H4 (cell line): ENCODE results near the gene KCNJ3. TPM values are rescaled to one million over a fixed set of nuclear protein-coding genes. Genes with fewer than 3 reads are reported as not detected.
"Not testable (repeated sequence)": the region's sequence is repeated elsewhere in the genome, so short reads cannot be mapped to it uniquely, and the experiment has no call there.

Source experiments
- DNase-seq: peaks from one replicate; pipeline ENCODE4 v3.0.0-alpha.2; 2015; ENCODE audit warnings: low spot score
- total RNA-seq: library from RNA; depleted of rRNA; stranded (reverse); fragments of >200 nt; shearing (Covaris generic); gene quantifications from 2 replicates; pipeline ENCODE4 v1.2.3, GENCODE V29; 2014

The KCNJ3 gene
- total RNA-seq, 1 experiment from 2014 or later: 0.10 TPM

DNA sequence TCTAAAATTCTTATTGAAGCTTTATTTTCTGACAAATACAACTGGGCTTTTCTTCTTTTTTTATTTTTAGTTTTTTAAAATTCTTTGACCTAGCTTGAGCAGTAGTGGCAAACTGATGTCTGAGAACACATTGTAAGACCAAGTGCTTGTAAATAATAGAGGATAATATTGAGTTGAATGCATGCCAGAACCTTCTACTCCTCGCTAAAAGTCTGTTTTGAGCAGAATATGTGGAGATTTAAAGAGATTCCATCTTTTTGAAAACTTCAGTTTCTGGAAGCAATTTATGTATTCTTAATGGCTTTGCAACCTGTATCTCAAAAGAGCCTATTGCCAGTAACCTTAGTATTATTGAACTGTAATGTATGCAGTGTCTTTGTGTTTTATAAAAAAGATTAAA is 148.3 kb downstream of the KCNJ3 start:
- no peak for DNase-seq

DNA sequence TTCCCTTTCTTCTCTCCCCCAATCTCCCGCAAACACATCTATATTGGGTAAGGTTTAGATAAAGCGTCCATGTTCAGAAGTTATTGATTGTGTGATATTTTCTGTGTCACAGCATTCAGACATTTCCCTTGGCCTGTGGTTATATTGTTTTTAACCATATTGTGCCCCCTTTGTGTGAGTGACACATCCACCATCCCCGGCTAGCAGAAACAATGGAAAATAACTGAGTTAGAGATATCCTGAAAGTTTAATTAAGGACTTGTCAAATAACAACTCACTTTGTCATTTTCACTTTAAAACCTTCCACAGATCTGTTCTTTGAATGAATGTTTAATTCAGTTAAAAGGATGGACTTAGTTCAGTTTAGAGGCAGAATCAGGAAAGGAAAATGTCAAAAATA is 151.0 kb downstream of the KCNJ3 start:
- DNase-seq: no peak

DNA sequence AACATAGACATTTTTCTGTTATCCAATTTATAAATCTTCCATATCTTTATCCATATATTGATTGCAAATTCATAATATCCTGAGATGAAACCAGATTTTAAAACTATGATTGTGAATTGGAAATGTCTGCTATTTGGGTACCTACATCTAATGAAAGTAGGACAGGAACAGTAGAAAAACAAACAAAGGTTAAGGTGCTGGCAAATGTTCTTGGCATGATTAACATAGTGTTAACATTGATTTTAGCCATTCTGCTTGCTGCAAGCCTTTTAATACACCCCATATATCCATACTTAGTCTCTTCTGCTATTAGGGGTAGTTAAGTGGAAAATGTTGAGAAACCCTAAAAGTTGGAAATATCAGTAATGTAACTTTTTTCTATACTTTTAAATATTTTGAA is 152.0 kb downstream of the KCNJ3 start:
- no peak for DNase-seq

DNA sequence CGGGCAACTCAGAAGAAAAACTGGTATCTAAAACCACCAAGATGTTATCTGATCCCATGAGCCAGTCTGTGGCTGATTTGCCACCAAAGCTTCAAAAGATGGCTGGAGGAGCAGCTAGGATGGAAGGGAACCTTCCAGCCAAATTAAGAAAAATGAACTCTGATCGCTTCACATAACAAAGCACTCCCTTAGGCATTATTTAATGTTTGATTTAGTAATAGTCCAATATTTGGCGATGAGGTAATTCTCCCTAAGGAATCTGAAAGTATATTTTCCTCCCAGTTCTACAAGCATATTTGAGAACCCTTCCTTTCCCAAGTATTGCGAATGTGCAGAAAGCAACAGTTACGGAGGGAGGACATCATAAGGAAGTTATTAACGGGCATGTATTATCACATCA is 156.6 kb downstream of the KCNJ3 start:
- peak; percentile 10 for DNase-seq

DNA sequence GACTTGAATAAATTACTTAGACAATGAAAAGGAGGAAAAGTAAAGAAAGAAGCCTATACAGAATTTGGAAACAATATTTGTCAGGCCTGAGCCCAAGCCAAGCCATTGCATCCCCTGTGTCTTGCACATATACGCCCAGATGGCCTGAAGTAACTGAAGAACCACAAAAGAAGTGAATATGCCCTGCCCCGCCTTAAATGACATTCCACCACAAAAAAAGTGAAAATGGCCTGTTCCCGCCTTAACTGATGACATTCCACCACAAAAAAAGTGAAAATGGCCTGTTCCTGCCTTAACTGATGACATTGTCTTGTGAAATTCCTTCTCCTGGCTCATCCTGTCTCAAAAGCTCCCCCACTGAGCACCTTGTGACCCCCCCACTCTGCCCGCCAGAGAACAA is 168.7 kb downstream of the KCNJ3 start:
- not testable (repeated sequence) for DNase-seq

DNA sequence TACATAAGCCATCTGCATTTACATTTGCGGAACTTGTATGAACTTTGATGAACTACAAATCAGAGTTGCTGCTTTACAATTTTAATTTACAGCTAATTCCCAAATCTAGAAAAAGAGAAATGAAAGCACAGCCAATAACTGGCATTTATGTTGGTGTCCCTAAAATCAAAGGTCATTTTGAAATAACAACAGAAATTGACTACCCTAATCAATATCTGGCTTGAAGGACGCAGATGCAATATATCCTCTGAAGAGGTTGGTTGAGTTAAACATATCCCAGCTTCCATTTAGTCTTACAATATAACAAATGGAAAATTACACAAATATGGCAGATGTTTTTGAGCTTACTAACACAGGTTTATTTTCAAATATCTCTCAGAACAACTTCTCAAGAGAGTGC is 177.5 kb downstream of the KCNJ3 start:
- DNase-seq: no peak

DNA sequence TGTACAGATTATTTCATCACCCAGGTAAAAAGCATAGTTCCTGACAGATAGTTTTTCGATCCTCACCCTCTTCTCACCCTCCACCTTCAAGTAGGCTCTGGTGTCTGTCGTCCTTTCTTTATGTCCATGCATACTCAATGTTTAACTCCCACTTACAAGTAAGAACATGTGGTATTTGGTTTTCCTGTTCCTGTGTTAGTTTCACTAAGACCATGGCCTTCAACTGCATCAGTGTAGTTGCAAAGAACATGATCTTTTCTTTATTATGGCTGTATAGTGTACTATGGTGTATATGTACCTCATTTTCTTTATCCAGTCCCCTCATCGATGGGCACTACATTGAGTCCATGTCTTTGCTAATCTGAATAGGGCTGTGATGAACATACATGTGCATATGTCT is 184.2 kb downstream of the KCNJ3 start:
- DNase-seq: no peak

DNA sequence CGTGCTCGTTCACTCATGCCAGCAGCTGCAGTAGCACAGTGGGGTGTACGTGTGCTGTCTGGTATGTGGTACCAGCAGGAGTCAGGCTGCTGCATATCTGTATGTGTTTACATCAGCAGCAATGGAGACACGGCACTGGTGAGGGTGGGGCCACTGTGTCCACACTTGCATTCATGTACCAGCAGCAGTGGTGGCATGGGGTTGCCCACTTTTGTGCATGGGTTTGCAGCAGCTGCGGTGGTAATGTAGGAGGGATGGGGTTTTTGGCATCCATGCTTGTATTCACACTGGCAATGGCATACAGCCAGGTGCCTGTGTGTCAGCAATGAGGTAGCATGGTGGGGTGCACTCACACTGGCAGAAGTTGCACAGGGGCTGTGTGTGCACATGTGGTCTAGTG is 187.8 kb downstream of the KCNJ3 start:
- DNase-seq: no peak

DNA sequence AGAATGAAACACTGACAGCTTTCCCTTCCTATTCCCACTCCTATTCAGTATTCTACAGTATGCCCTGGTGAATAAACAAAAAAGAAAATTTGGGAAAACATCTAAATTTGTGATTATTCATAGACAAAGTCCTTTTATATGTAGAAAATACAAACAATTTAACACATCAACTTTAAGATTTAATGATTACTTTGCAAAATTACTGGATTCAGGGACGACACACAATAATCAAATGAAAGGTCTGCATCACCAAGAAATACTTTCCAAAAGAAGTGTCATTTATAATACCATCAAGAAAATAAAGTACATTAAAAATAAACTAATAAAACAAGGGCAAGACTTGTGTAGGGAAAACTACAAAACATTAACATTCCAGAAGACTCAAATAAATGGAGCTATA is 199.8 kb downstream of the KCNJ3 start:
- DNase-seq: no peak

DNA sequence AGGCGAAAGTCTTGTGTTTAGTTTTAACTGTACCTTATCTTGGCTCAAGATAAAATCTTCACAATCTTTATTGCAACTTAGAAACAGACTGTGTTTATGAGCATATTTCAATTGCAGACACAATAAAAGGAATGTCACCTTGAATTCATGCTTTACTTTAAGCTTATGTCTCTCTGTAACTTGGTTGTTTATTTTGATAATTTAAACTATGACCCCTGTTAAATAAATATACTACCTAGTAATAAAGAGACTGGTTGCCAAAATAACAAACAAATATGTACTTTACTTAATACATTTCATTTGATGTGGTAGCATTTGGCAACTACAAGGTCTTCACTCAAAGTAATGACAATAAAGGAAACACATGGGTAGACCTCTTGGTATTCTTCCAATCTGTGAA is 202.6 kb downstream of the KCNJ3 start:
- DNase-seq: no peak
